Naive thymus-derived CD8-positive, alpha-beta T cell (primary cell): Measurements from ENCODE around the gene DTX3. TPM values are rescaled to one million over a fixed set of nuclear protein-coding genes. Genes with fewer than 3 reads are reported as not detected.
A peak's percentile ranks its signal among the peaks of the same experiment; 100 is the strongest.

Experiments
- ATAC-seq, 2 donors: fragments of 150-1000 bp; cut with Tn5 transposase in 1 of 2; sonication (Bioruptor Pico), chemical (Tn5 transposase) in 1 of 2; 1 replicate in 1 of 2; 2 replicates in 1 of 2; pipeline ENCODE4 v1.10.0; 2021; ENCODE audit warnings: mild to moderate bottlenecking in 2 of 2, moderate library complexity in 2 of 2
- POLR2A ChIA-PET: fragments of 350-600 bp; sonication (Branson Sonifier 250); formaldehyde crosslinking; loops from one replicate; lab custom pipeline; 2021; ENCODE audit warnings: antibody characterized with exemption; lab: Charles Lee
- DNase-seq, 10 donors: peaks; one replicate each; pipeline versions ENCODE4 v3.0.0 to v3.0.0-alpha.2; 2020 to 2022
- H3K27ac Mint-ChIP-seq, 10 donors: one replicate each; pipeline ENCODE4 v1.8.0; 2020 to 2022; ENCODE audit warnings: mild to moderate bottlenecking in 10 of 10, mixed read lengths in 10 of 10, moderate library complexity in 4 of 10, inconsistent platforms in 1 of 10
- H3K27me3 Mint-ChIP-seq, 5 donors: one replicate each; pipeline ENCODE4 v1.8.0; 2021 to 2022; ENCODE audit warnings: mixed read lengths in 5 of 5
- H3K36me3 Mint-ChIP-seq, 3 donors: one replicate each; pipeline ENCODE4 v1.8.0; 2020 to 2022; ENCODE audit warnings: mixed read lengths in 3 of 3, mild to moderate bottlenecking in 2 of 3, inconsistent platforms in 1 of 3
- H3K4me1 Mint-ChIP-seq, 4 donors: one replicate each; pipeline ENCODE4 v1.8.0; 2021 to 2022; ENCODE audit warnings: mixed read lengths in 4 of 4
- H3K4me3 Mint-ChIP-seq, 10 donors: one replicate each; pipeline ENCODE4 v1.8.0; 2020 to 2022; ENCODE audit warnings: mild to moderate bottlenecking in 10 of 10, mixed read lengths in 10 of 10, moderate library complexity in 6 of 10, inconsistent platforms in 1 of 10
- H3K9me3 Mint-ChIP-seq, 9 donors: one replicate each; pipeline ENCODE4 v1.8.0; 2020 to 2022; ENCODE audit warnings: mixed read lengths in 9 of 9, mild to moderate bottlenecking in 3 of 9, inconsistent platforms in 1 of 9, moderate library complexity in 1 of 9
- polyA plus RNA-seq, 3 donors: library from polyadenylated mRNA; unstranded; fragments of 300-500 nt; fragmentation: Illumina TruSeq; gene quantifications; one replicate each; pipeline ENCODE4 v1.2.3, GENCODE V29; 2021
- total RNA-seq, 8 experiments: library from RNA in 2 of 8; stranded (reverse) in 2 of 8; gene quantifications; one replicate each; pipeline ENCODE4 v1.2.3 and lab custom pipeline; 2021 to 2026

Gene DTX3
- total and polyA plus RNA-seq, 5 experiments from 2014 or later, result 4.9 to 36.3 (median 9.4) TPM

DNA sequence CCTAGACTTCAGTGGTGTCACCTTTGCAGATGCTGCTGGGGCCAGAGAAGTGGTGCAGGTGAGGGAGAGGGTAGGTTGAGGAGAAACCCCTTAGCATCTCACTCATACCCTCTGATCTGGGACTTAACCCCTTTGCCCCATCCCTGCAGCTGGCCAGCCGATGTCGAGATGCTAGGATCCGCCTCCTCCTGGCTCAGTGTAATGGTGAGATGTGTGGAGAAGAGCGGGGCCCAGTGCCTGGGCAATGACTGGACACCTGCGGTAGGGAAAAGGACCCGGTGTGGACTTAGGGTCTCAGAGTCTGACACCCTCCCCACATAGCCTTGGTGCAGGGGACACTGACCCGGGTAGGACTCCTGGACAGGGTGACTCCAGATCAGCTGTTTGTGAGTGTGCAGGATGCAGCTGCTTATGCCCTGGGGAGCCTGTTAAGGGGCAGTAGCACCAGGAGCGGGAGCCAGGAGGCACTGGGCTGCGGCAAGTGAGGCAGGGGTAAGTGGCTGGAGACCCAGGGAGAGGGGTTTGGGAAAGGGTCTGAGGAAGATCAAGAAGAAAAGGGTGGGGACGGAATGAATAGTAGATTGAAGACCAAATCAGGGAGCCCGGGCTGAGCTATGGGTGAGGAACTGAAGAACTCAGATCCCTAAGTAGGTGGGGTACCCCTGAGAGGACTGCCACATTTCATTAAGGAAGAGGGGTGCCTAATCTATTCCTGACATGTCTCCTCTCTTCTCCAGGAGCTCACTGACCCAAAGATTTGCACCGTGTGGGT, 20.8 kb downstream of the DTX3 start:
- ATAC-seq, result no peak
- POLR2A ChIA-PET, result interaction anchor here (0.5 kb wide), 1 partner anchor 86 kb away, joined by 7 read pairs; no protein-coding TSS in a partner anchor
- Mint-ChIP-seq H3K27me3 (peaks cover 53 to 99% (median 87%) of the 10 kb centered on the region in 5 donors), H3K4me1 (peaks cover 26 to 38% (median 27%) of the 10 kb centered on the region in 4 donors), H3K4me3 (no peak overlapping the region), H3K36me3 (peaks cover 0 to 3% (median 0%) of the 10 kb centered on the region in 3 donors), H3K9me3 (peaks cover 0 to 1% (median 0%) of the 10 kb centered on the region in 9 donors), H3K27ac (peak overlapping the region in 1 of 10 donors; percentile 53)
- DNase-seq, result no peak

DNA sequence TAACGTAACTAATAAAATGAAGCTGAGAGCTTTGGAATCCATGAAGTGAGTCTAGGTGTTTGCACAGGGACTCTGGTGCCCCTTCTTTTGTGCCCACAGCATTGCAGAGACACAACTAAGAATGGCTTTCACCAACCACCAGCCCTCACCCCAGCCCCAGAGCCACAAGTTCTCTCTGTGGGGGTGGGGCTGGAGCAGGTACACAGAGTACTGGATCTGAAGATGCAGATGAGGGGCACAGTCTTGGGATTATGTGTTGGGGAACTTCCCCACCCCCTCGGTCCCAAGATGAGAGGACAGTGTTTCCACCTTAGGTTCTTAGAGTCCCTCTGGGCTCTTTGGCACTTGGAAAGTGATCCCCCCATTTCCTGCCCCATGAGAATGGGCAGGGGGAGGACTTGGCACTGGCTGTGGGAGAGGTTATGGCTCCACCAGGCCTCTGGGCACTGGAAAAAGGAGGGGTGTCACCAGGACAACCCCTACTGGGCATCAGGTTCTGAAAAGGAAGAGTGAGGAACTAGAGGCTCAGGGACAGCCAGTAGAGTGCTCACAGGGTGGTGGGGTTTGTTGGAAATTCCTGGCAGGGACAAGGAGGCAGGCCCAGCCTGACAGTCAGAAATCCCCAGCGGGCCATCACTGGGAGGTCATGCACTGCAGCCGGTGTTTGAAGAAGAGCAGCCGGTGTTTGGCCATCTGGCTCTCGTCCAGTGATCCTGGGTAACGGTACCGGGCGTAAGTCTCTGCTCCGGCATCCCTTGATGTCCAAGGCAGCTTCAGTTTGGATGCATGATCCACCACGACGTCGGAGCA, 21.7 kb downstream of the DTX3 start:
- peaks cover 0 to 3% (median 0%) of the 10 kb centered on the region in 3 donors for H3K36me3 Mint-ChIP-seq
- POLR2A ChIA-PET, result no interaction called here
- H3K4me1 Mint-ChIP-seq, result peaks cover 17 to 30% (median 20%) of the 10 kb centered on the region in 4 donors
- H3K4me3 Mint-ChIP-seq, result peak overlapping the region in 6 of 10 donors; percentile 4 to 67 (median 52)
- H3K27ac Mint-ChIP-seq, result peak overlapping the region in 1 of 10 donors; percentile 65
- DNase-seq (no peak), ATAC-seq (no peak)
- peaks cover 50 to 99% (median 87%) of the 10 kb centered on the region in 5 donors for H3K27me3 Mint-ChIP-seq
- H3K9me3 Mint-ChIP-seq, result peaks cover 0 to 1% (median 0%) of the 10 kb centered on the region in 9 donors

DNA sequence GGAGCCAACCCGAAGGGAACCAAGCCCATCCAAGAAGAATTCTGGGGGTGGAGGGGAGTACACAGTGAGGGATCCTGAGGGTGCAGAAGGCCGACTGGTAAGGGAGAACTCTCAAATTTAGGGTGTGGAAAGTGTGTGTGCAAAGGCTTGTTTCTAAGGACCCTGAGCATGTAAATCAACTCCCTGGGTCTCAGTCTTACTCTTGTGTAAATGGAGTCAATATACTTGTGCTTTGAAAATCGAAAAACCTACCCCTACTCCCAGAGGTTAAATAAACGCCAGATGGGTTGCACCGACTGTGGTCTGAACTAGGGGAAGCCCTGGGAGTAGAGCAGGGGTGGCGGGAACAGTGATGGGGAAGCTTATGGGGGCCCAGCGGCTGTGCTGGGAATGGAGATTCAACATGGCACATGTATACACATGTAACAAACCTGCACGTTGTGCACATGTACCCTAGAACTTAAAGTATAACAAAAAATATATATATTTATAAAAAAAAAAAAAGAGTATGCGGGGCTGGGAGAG, 22.4 kb downstream of the DTX3 start:
- ATAC-seq (no peak), DNase-seq (no peak)
- POLR2A ChIA-PET, result interaction anchor here (0.5 to 1.0 kb wide), 2 partner anchors 16 to 31 kb away, joined by 4 to 5 read pairs; no protein-coding TSS in a partner anchor
- peak overlapping the region in 6 of 10 donors; percentile 39 to 67 (median 56) for H3K4me3 Mint-ChIP-seq
- H3K27ac Mint-ChIP-seq, result peak overlapping the region in 1 of 10 donors; percentile 65
- peaks cover 51 to 99% (median 86%) of the 10 kb centered on the region in 5 donors for H3K27me3 Mint-ChIP-seq
- peaks cover 0 to 1% (median 0%) of the 10 kb centered on the region in 3 donors for H3K36me3 Mint-ChIP-seq
- H3K4me1 Mint-ChIP-seq, result peaks cover 11 to 27% (median 16%) of the 10 kb centered on the region in 4 donors
- H3K9me3 Mint-ChIP-seq, result peaks cover 0 to 1% (median 0%) of the 10 kb centered on the region in 9 donors

DNA sequence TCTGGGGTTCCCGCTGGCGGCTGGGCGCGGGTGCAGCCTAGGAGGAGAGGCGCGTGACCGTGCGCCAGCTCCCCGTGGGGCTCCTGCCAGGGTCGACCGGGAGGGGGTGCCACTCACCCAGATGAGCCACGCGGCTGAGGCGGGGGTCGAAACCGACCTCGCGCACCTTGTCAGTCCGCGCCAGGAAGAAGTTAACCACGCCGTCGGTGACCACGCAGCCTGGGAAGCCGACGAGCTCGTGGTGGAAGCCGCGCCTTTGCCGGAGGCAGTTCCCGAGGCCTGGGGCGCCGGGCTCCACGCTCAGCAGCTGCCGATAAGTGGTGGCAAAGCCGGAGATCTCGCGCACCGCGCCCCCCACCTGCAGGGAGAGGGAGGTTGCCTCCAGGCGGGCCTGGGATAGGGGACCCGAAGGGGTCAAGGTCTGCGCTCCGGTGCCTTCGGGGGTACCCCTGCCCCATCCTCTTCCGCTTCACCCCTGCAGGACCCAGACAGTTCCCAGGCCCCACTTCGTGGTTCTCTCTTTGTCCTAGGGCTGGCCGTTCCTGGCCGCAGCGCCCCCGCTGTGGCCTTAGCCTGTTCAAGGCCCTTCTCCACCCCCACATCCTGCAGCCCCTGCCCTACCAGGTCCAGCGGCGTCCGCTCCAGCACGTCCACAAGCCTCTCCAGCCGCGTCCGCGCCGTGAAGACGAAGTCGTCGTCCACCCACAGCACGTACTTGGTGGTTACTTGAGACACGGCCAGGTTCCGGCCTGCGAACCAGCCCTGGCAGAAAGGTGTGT, 23.1 kb downstream of the DTX3 start:
- peaks cover 0 to 1% (median 0%) of the 10 kb centered on the region in 9 donors for H3K9me3 Mint-ChIP-seq
- H3K4me1 Mint-ChIP-seq, result peaks cover 11 to 29% (median 15%) of the 10 kb centered on the region in 4 donors
- peak overlapping the region; percentile 3 to 68 (median 46) for H3K4me3 Mint-ChIP-seq
- ATAC-seq (peak; percentile 63 to 75), DNase-seq (peak in 2 of 10 donors; percentile 24 to 38)
- H3K27ac Mint-ChIP-seq, result peak overlapping the region in 1 of 10 donors; percentile 91
- POLR2A ChIA-PET, result interaction anchor here (0.5 to 1.0 kb wide), 2 partner anchors 16 to 32 kb away, joined by 4 to 5 read pairs; no protein-coding TSS in a partner anchor
- peaks cover 44 to 99% (median 83%) of the 10 kb centered on the region in 5 donors for H3K27me3 Mint-ChIP-seq
- H3K36me3 Mint-ChIP-seq, result no peaks in the 10 kb centered on the region

DNA sequence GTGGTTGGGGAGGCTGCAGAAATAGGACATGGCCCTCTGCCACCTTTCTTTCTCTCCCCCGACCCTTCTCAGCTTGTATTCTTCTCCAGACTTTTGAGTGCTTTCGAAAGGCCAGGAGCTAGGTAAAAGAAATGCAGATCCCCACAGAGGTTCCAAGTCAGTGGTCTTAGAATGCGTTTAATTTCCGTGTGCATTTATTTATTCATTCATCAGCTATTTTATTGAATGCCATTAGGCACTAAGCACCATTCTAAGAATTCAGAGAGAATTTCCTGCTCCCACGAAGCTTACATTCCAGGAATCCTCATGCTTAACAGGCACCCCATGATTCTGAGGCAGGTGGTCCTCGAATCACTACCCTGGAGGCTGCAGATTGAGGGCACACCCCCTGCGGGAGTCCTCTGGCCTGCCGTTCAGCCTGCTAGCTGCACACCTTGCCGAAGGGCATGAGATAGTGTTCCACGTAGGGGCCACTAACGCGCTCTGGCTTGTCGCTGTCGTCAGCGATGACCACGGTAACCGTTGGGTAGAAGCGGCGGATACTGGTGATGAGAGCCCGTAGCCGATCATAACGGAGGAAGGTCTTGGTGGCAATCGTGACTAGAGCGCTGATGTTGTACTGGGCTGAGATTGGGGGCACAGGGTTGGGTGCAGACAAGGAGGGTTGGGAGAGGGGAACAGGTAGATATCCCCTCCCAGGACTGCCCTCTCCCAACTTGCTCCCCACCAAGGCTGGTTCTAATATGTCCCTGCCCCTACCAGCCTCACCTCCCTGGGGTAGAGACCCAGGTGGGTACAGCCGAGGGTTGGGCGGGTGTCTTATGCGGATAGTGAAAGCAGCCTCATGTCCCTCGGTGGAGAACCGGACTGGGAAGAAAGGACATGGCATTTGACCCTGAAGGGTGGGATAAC, 23.9 kb downstream of the DTX3 start:
- Mint-ChIP-seq H3K9me3 (peaks cover 0 to 1% (median 0%) of the 10 kb centered on the region in 9 donors), H3K4me3 (peak overlapping the region in 6 of 10 donors; percentile 26 to 68 (median 55)), H3K27ac (peak overlapping the region in 1 of 10 donors; percentile 91), H3K4me1 (peaks cover 14 to 35% (median 19%) of the 10 kb centered on the region in 4 donors), H3K27me3 (peaks cover 38 to 96% (median 76%) of the 10 kb centered on the region in 5 donors), H3K36me3 (no peaks in the 10 kb centered on the region)
- ATAC-seq (no peak), DNase-seq (no peak)
- POLR2A ChIA-PET, result no interaction called here

DNA sequence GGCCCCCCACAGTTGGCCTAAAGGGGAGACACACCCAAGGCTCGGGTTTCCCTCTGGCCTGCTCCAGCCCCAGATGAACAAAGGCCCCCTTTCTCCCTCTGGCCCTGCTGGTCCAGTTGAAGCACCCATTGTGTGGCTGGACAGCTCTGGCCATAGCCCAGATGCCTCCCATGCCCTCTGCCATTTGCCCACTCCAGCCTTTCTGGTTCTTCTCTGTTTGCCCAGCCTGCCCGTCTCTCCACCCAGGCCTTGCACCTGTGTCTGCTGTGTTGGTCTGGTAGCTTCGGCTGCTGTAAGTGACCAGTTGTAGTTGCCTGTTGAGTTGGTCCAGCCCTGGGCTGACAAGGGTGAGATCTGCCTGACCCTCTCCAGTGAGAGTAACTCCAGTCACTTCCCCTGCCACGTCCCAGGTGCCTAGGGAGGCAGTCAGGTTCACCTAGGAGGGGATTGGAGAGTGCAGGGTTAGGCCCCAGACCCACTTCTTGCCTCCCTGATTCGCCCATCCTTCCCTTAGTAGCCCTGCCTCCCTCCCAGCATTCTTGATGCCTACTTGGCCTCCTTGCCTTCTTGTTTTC, 25.4 kb downstream of the DTX3 start:
- Mint-ChIP-seq H3K36me3 (no peaks in the 10 kb centered on the region), H3K9me3 (peaks cover 0 to 1% (median 0%) of the 10 kb centered on the region in 9 donors), H3K4me1 (peaks cover 14 to 36% (median 20%) of the 10 kb centered on the region in 4 donors), H3K27ac (no peak overlapping the region), H3K27me3 (peaks cover 30 to 96% (median 63%) of the 10 kb centered on the region in 5 donors), H3K4me3 (no peak overlapping the region)
- POLR2A ChIA-PET, result interaction anchor here (0.7 to 1.2 kb wide), 2 partner anchors 14 to 64 kb away, joined by 3 read pairs; partner anchors contain the start of gene OS9
- DNase-seq (no peak), ATAC-seq (no peak)

DNA sequence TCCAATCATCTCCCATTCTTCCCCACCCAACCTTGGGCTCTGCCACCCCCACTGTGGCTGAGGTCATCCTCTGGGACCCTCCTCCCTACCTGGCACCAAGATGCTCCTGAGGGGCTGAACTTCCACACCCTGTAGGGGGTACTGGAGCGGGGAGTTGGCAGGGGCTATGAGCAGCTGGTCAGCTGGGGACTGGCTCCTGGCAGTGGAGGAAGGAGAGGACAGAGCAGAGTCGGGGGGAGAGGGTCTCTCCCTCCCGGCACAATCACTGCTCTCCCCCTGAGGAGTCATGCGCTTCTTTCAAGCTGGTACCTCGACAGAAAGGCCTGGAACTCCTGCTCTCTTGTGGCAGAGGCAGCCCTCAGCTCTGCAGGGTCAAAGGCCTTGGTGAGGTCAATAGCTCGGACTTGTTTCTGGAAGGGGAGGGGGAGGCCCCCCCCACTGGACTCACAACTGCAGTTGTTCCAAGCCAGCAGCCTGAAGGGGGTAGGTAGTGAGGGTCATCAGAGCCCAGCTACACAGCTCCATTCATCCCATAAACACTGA, 26.3 kb downstream of the DTX3 start:
- POLR2A ChIA-PET, result interaction anchor here (0.5 to 1.2 kb wide), 3 partner anchors 15 to 63 kb away, joined by 3 to 6 read pairs (median 3); partner anchors contain the start of gene OS9
- Mint-ChIP-seq H3K27ac (peak overlapping the region in 1 of 10 donors; percentile 18), H3K4me3 (peak overlapping the region in 1 of 10 donors; percentile 78), H3K27me3 (peaks cover 23 to 89% (median 60%) of the 10 kb centered on the region in 5 donors), H3K36me3 (no peaks in the 10 kb centered on the region), H3K4me1 (peaks cover 14 to 36% (median 20%) of the 10 kb centered on the region in 4 donors), H3K9me3 (peaks cover 0 to 1% (median 0%) of the 10 kb centered on the region in 9 donors)
- DNase-seq (no peak), ATAC-seq (no peak)

DNA sequence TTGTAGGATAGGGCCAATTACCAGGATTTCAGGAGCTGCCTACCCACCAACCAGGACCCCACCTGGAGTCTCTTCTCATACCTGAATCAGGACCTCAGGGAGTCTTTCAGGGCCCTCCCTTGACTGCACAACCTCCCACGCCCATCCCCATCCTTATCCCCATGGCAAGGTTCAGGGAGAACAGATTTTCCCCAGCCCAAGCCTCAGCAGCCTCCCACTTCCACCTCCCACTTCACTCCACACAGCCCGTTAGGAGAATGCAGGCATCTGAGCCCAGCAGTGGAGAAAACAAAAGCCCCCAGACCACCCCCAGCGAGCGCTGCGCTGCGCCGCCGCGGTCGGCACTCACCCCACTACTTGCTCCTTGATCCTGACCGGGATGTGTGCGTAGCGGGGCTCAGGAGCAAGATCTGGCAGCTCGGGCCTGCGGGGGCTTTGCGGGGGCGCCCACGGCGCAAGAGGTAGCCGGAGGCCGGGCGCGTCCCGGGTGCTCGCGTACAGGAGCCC, 27.0 kb downstream of the DTX3 start:
- Mint-ChIP-seq H3K4me1 (peaks cover 14 to 36% (median 20%) of the 10 kb centered on the region in 4 donors), H3K27ac (no peak overlapping the region), H3K4me3 (peak overlapping the region in 9 of 10 donors; percentile 7 to 78 (median 39)), H3K9me3 (peaks cover 0 to 1% (median 0%) of the 10 kb centered on the region in 9 donors), H3K36me3 (no peaks in the 10 kb centered on the region), H3K27me3 (peaks cover 21 to 82% (median 54%) of the 10 kb centered on the region in 5 donors)
- no peak for DNase-seq
- ATAC-seq, result no peak
- POLR2A ChIA-PET, result no interaction called here

DNA sequence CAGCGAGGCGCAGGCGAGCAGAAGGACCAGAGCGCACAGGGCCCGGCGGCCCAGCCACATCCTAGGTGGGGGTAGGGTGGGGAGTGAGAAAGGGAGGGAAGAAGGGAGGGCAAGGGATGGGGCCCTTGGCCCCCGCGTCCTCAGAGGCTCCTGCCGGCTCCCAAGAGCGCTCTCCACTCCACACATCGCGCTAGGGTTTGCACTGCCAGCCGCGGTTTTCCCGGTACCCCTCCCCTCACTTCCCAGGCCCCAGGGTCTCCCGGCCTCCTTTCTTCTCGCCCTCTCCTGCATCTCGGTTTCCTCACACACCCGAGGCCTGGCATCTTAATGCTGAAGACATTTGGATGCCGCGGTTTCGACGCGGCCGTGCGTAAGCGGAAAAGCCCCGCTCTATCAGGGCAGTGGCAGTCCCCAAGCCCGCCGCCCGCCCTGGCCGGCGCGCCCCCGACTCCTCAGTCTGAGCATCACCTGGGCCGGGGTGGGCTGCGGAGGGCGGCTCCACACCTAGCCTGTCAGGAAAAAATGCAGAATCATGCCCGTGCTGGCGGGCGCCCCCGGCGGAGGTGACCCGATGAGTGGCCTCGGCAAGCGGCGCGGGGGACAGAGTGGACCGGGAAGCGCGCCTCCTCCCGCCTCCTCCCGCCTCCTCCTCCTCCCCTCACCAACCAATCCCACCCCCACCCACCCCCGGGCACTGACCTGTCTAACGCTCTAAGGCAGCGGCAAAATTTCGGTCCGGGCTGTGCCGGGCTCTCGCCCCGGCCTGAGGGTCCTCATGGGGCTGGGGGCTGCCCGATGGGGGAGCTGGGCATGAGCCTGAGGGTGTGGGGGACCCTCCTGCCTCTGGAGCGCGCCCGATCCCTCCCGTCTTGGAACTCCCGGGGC, 27.7 kb downstream of the DTX3 start:
- ATAC-seq (peak; percentile 27 to 62), DNase-seq (peak in 3 of 10 donors; percentile 19 to 37 (median 26))
- H3K9me3 Mint-ChIP-seq, result peaks cover 0 to 1% (median 0%) of the 10 kb centered on the region in 9 donors
- H3K4me3 Mint-ChIP-seq, result peak overlapping the region; percentile 45 to 84 (median 74)
- H3K27ac Mint-ChIP-seq, result peak overlapping the region in 1 of 10 donors; percentile 59
- POLR2A ChIA-PET, result interaction anchor here (0.7 to 1.2 kb wide), 5 partner anchors 40 to 174 kb away, joined by 3 to 5 read pairs (median 4); no protein-coding TSS in a partner anchor
- H3K36me3 Mint-ChIP-seq, result no peaks in the 10 kb centered on the region
- peaks cover 9 to 29% (median 18%) of the 10 kb centered on the region in 4 donors for H3K4me1 Mint-ChIP-seq
- peaks cover 16 to 75% (median 50%) of the 10 kb centered on the region in 5 donors for H3K27me3 Mint-ChIP-seq
